Mammary epithelial cell (primary cell): ENCODE results near the gene ZC3H18.

ENCODE experiments used
- CTCF ChIP-seq, 2 donors: IDR thresholded peaks in 1 of 2; conservative IDR thresholded peaks in 1 of 2; 2 replicates each; pipeline ENCODE4 v1.5.1; 2011 to 2012; ENCODE audit warnings: inconsistent platforms in 2 of 2, low read length in 2 of 2, mild to moderate bottlenecking in 2 of 2, control low read depth in 1 of 2, low read depth in 1 of 2; ENCODE audit not compliant: insufficient read depth in 1 of 2; ENCODE audit errors: extremely low read depth in 1 of 2
- EZH2 ChIP-seq: IDR thresholded peaks from 2 replicates; pipeline ENCODE4 v1.6.1; 2012; ENCODE audit warnings: low read length, inconsistent platforms, borderline replicate concordance

- TF ChIP-seq CTCF (conservative IDR thresholded peaks at IDR 0.05 in 1 of 2, IDR thresholded peaks at IDR 0.05 in 1 of 2; ENCODE audit: extremely low read depth in 1 of 2, insufficient read depth in 1 of 2, low read depth in 1 of 2, low read length in 2 of 2) (no peak), EZH2 (no peak)
These were observed 6.1 kb downstream of the ZC3H18 start for GRCh38 chr16:88576307-88576706.
